Activated naive CD8-positive, alpha-beta T cell treated with anti-CD3 and anti-CD28 coated beads for 36 hours (primary cell): ENCODE results near the gene NPY5R. TPM values are rescaled to one million over a fixed set of nuclear protein-coding genes. Genes with fewer than 3 reads are reported as not detected.
A peak's percentile ranks its signal among the peaks of the same experiment; 100 is the strongest.

ENCODE experiments used
- DNase-seq: peaks from one replicate; pipeline ENCODE4 v3.0.0; 2021
- H3K27ac Mint-ChIP-seq: one replicate; pipeline ENCODE4 v1.8.0; 2022; ENCODE audit warnings: mild to moderate bottlenecking, moderate library complexity, mixed read lengths
- H3K27me3 Mint-ChIP-seq: one replicate; pipeline ENCODE4 v1.8.0; 2022; ENCODE audit warnings: mild to moderate bottlenecking, mixed read lengths
- H3K36me3 Mint-ChIP-seq: one replicate; pipeline ENCODE4 v1.8.0; 2021; ENCODE audit warnings: mild to moderate bottlenecking, mixed read lengths
- H3K4me1 Mint-ChIP-seq: one replicate; pipeline ENCODE4 v1.8.0; 2021; ENCODE audit warnings: mixed read lengths
- H3K4me3 Mint-ChIP-seq: one replicate; pipeline ENCODE4 v1.8.0; 2022; ENCODE audit warnings: mild to moderate bottlenecking, moderate library complexity, mixed read lengths
- H3K9me3 Mint-ChIP-seq: one replicate; pipeline ENCODE4 v1.8.0; 2022; ENCODE audit warnings: mixed read lengths
- total RNA-seq, 2 experiments: library from RNA; stranded (reverse); gene quantifications; one replicate each; pipeline ENCODE4 v1.2.3, GENCODE V29; 2021

Gene NPY5R
- total RNA-seq: not detected

DNA sequence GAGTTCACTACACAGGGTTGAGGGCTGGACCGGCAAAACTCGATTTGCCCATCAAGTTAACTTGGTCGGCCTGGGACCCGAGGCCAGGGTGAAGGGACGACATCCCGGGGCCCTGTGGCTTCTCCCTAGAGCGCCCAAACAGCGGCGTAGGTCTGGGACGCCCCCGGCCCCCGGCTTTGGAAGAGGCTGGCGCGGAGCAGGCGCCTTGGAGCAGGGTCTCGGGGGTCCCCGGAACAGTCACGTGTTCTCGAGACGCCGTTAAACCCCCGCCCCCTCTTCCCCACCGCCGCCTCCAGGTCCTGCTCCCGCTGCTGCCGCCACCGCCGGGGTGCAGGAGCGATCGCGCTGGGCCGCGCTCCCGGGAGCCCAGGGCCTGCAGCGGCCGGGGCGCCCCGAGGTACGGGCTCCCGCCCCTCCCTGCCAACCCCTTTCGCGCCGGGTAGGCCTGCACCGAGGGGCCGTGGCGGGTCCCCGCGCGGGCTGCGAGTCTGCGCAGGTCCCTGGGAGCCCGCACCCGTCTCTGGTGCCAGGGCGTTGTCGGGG is at the start of gene NPY5R:
TSS of gene NPY5R (plus strand) at position 289 of the 543 bp plus-strand sequence. CDS start 6,382 bp downstream, outside the sequence.
- Mint-ChIP-seq H3K27ac (no peak within 1 kb of the TSS), H3K36me3 (no peaks in the 10 kb centered on the region), H3K4me3 (no peak within 1 kb of the TSS), H3K9me3 (no peaks in the 10 kb centered on the region), H3K4me1 (peaks cover 4% of the 10 kb centered on the region), H3K27me3 (peaks cover 47% of the 10 kb centered on the region)
- no peak for DNase-seq

DNA sequence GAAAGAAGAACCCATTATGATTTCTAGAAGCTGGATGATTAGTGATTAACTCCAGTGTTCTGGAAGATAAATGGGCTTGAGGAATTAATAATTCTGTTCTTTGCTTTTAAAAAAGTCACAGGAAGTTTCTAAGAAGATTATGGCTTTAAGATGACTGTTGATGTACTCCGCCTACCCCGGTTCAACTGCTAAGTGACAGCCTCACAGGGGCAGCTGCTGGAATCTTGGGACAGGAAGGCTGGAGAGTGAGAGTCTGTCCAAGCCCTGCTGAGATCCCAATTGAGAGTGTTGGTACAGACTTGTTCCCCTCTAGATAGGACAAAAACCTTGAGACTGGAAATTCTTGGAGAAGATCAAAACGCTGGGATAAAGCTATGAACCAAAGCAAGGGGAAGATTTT is 48.6 kb upstream of the NPY5R start:
- H3K4me1 Mint-ChIP-seq: no peaks in the 10 kb centered on the region
- peaks cover 4% of the 10 kb centered on the region for H3K27me3 Mint-ChIP-seq
- H3K4me3 Mint-ChIP-seq: no peak overlapping the region
- no peaks in the 10 kb centered on the region for H3K9me3 Mint-ChIP-seq
- no peak overlapping the region for H3K27ac Mint-ChIP-seq
- DNase-seq: no peak
- no peaks in the 10 kb centered on the region for H3K36me3 Mint-ChIP-seq

DNA sequence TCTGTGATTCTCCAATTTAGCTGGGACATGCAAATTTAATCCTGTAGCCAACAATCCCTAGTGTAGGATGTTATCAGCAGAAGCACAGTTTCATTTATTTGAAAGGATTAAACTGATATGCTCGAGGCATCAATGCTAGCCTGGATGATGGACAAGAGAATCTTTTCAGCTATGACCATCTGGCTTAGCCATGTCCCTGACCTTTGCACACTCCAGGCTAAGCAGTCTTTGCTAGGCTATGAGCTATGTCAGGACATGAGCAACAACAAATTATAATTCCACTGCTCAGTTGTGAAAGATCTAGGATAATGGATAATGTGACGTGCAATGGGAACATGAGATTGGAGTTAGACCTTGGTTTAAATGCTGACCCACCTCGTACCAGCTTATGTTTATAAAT is 43.2 kb upstream of the NPY5R start:
- H3K9me3 Mint-ChIP-seq: no peaks in the 10 kb centered on the region
- peaks cover 8% of the 10 kb centered on the region for H3K27me3 Mint-ChIP-seq
- H3K4me1 Mint-ChIP-seq: no peaks in the 10 kb centered on the region
- no peak for DNase-seq
- H3K4me3 Mint-ChIP-seq: no peak overlapping the region
- no peak overlapping the region for H3K27ac Mint-ChIP-seq
- no peaks in the 10 kb centered on the region for H3K36me3 Mint-ChIP-seq

DNA sequence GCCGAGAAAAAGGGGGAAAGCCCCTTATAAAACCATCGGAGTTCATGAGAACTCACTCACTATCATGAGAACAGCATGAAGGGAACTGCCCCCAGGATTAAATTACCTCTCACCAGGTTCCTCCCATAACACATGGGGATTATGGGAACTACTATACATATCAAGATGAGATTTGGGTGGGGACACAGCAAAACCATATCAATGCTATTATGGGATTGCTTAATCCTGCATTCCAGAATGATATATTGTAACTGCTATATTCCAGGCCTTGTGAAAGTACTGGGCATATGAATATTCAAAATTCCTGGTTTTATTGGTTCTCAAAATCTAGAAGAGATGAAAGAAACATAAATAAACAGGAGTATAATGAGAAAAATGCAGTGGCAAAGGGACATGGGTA is 40.6 kb upstream of the NPY5R start:
- H3K27me3 Mint-ChIP-seq: peaks cover 12% of the 10 kb centered on the region
- DNase-seq: no peak
- H3K4me1 Mint-ChIP-seq: no peaks in the 10 kb centered on the region
- no peak overlapping the region for H3K27ac Mint-ChIP-seq
- no peaks in the 10 kb centered on the region for H3K9me3 Mint-ChIP-seq
- H3K36me3 Mint-ChIP-seq: no peaks in the 10 kb centered on the region
- H3K4me3 Mint-ChIP-seq: no peak overlapping the region

DNA sequence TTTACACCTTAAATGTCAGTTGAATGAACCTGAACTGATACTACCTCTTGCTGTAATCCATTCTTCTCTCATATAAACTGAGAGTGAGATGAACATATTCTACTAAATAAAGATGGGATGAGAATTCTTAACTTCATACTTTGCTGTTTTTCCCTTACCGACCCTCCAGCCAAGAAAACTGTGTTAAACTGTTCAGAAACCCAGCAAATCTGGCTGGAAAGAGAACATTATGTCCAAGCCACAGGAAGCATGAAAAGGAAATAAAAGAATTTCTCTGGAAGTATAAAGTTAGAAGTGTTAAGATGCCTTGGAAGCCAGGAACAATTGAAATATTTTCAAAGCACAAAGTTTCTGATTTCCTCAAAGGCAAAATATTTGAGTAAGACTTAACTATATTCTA is 34.2 kb upstream of the NPY5R start:
- peaks cover 2% of the 10 kb centered on the region for H3K9me3 Mint-ChIP-seq
- peaks cover 9% of the 10 kb centered on the region for H3K27me3 Mint-ChIP-seq
- DNase-seq: no peak
- no peak overlapping the region for H3K27ac Mint-ChIP-seq
- H3K4me1 Mint-ChIP-seq: no peaks in the 10 kb centered on the region
- no peak overlapping the region for H3K4me3 Mint-ChIP-seq
- H3K36me3 Mint-ChIP-seq: no peaks in the 10 kb centered on the region

DNA sequence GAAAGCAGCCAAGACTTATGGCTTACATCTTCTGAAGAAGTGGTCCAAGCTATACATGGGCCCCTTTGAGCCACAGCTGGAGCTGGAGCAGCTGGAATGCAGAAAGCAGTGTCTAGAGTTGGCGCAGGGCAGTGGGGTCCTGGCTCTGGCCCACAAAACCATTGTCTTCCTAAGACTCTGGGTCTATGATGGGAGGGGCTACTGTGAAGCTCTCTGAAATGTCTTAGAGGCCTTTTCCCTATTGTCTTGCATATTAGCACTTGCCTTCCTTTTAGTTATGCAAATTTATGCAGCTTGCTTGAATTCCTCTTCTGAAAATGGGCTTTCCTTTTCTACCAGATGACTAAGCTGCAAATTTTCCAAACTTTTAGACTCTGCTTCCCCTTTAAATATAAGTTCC is 26.6 kb upstream of the NPY5R start:
- H3K4me1 Mint-ChIP-seq: no peaks in the 10 kb centered on the region
- DNase-seq: no peak
- no peaks in the 10 kb centered on the region for H3K36me3 Mint-ChIP-seq
- no peak overlapping the region for H3K4me3 Mint-ChIP-seq
- no peak overlapping the region for H3K27ac Mint-ChIP-seq
- H3K9me3 Mint-ChIP-seq: peaks cover 30% of the 10 kb centered on the region
- H3K27me3 Mint-ChIP-seq: peaks cover 8% of the 10 kb centered on the region

DNA sequence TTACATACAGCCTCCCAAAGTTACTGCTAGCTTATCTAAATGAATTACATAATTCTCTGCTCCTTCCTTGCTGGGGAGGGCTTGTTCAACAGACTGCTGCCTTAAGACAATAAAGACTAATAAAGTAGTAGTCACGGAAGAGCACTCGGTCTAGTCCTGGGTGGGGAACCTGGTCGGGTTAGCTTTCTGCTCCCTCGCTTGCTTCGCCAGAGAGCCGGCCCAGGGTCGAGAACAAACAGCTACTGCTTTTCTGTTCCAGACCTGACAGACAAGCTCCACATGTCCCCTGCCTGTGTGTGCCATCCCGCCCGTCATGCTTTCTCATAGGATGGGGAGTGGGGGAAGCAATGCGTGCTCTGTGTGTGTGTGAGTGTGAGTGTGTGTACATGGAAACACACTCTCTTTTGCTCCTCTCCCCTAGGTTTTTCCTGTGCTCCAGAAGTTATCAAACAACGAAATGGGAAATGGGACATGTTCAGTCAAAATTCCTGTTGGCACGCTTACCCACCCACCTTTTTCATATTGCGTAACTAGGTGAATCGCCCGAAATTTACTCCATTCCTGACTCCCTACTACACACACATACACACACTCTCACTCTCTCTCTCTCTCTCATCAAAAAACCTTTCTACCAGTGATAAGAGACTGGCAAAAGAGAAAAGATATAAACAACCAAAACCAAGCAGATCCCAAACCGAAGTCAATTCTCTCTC is 12.6 kb upstream of the NPY5R start:
- peaks cover 53% of the 10 kb centered on the region for H3K27me3 Mint-ChIP-seq
- H3K36me3 Mint-ChIP-seq: no peaks in the 10 kb centered on the region
- H3K9me3 Mint-ChIP-seq: no peaks in the 10 kb centered on the region
- no peak for DNase-seq
- peak overlapping the region; percentile 16 for H3K4me3 Mint-ChIP-seq
- peaks cover 13% of the 10 kb centered on the region for H3K4me1 Mint-ChIP-seq
- no peak overlapping the region for H3K27ac Mint-ChIP-seq

DNA sequence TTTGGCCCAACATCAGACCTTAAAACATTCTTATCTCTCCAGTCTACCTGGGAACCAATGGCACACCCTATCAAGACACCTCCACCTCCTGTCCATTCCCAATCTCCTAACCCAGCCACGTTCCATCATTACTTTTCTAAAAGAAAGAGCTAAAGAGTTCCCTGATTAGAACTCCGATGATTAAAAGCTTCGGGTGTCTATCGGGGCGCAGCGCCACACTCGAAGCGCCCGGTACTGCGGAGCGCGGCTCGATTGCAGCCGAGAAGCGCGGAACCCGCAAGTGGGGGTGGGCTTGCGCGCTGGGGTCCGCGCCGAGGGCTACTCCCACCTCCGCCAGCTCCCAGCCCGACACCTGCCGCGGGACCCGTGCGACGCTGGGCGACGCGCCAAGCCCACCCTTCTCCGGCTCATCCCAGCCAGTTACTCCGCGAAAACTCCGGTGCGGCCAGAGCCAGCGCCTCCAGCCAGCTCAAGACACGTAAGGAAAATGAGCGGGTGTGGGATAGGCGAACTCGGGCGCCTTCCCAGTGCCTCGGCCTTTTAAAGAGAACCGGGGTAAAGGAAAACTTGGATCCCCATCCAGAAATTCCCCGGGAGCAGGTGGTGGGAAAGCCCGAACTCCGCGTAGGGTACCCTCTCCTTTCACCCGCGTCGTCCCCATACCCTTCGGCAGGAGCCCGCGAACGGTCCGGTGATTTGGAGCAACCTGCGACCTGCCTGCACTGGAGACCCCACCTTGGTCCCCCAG is 11.9 kb upstream of the NPY5R start:
- DNase-seq: no peak

DNA sequence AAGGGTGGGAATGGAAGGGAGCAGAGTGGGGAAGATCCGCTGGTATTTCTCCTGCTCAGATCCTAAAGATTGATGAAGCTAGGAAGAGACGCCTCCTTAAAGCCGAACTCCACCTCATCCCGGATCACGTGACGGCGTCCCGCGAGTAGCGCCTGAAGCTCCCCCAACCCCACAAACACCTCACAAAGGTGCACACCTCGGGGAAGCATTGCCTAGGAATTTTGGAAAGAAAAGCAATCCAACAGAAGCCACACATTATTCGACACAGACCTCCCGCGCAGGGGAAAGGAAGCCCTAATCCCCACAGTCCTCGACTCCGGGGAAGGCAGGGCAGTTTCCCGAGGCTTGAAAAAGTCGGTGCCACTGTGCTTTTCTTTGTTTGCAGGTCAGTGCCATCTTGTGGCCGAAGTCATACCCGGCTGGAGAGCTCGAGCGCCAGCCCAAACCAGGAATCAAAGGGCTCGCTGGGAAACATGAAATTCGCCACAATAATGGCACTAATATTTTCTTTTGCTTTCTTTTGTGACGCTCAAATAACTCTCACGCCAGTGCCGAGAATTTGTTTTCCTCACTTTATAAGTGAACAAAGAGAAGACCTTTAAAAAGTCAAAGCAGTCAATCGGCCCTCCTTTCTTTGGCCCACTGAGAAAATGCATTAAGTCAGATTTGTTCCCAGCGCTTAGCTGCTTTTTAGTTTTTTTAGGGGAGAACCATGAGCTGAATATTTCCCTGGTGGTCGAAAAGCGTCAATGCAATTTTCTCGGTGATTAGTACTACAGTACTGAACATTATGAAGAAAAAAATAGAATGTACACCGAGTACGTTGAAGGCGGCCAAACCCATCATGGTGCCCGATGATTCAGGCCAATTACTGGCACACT is 10.9 kb upstream of the NPY5R start, which contains the start of gene NPY1R:
TSS of gene NPY1R (minus strand) at position 71 of the 881 bp plus-strand sequence. CDS start 6,042 bp downstream, outside the sequence.
- peak; percentile 38 for DNase-seq
- Mint-ChIP-seq H3K4me3 (peak within 1 kb of the TSS; percentile 54), H3K27ac (no peak within 1 kb of the TSS), H3K27me3 (peaks cover 60% of the 10 kb centered on the region), H3K36me3 (no peaks in the 10 kb centered on the region), H3K4me1 (peaks cover 13% of the 10 kb centered on the region), H3K9me3 (no peaks in the 10 kb centered on the region)

More for the DNA sequence above, 11.9 kb upstream of the NPY5R start:
- Mint-ChIP-seq H3K36me3 (no peaks in the 10 kb centered on the region), H3K4me3 (peak overlapping the region; percentile 54), H3K27me3 (peaks cover 56% of the 10 kb centered on the region), H3K9me3 (no peaks in the 10 kb centered on the region), H3K4me1 (peaks cover 13% of the 10 kb centered on the region), H3K27ac (no peak overlapping the region)

DNA sequence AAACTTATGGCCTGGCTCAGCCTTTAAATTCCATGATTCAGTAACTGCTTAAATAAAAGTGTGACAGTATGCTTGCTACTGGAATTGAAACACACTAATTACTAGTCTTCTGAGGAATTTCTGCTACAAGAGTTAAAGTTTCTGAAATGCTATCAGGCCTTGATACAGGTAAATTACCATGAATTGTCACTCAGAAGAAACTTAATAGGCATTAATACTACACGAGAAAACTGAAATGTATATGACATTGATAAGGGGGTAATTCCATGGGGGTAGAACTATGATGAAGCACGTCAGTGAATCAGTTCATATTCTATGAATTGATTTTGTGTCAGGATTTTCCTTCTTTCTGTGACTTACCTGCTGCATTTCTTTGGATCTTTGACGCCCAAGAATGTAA is 8.3 kb upstream of the NPY5R start:
- DNase-seq: no peak
- no peak overlapping the region for H3K27ac Mint-ChIP-seq
- no peaks in the 10 kb centered on the region for H3K9me3 Mint-ChIP-seq
- no peak overlapping the region for H3K4me3 Mint-ChIP-seq
- H3K36me3 Mint-ChIP-seq: no peaks in the 10 kb centered on the region
- peaks cover 13% of the 10 kb centered on the region for H3K4me1 Mint-ChIP-seq
- peaks cover 55% of the 10 kb centered on the region for H3K27me3 Mint-ChIP-seq

DNA sequence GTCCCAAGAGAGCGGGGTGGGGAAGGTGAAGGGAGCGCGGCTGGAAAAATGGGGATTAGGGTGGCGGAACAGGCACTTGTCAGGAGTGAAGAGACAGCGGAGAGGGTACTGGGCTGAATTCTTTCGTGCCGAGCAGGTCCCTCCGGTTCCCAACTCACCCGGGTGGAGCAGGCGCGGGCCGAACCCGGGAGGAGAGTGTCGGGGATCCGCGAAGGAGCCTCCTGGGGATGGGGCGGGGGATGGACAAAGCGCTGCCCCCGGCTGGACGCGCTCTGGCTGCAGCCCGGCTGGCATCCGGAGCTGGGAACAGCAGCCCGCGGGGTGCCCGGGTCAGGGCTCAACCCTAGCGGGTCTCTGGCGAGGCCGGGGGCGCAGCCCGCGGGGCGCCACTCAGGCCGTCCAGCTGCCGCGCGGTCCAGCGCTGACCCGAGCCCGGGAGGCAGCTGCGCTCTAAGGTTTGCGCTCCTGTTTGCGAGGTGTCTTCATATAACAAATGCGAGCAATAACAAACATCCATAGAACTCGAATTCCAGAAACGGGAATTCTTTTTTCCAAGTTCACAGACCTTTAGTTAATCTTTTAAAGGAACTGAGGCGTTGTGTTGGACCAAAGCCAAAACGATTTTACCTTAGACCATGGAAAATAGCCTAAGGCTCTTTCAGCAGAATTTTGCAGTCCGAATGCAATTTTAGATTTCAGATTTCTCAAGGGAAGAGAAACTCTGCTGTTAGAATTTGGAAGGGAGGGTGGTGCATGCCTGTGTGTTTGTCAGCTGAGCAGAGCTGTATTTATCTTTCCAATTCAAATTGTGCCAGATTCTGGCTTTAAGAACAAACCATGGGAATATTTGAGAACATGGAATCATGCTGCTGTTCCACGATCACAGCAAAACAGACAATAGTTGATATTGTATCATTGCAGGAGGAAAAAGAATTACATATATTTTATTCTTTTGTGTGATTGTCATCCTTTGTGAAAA is 744 bp downstream of the NPY5R start:
- H3K36me3 Mint-ChIP-seq: no peaks in the 10 kb centered on the region
- peaks cover 4% of the 10 kb centered on the region for H3K4me1 Mint-ChIP-seq

DNA sequence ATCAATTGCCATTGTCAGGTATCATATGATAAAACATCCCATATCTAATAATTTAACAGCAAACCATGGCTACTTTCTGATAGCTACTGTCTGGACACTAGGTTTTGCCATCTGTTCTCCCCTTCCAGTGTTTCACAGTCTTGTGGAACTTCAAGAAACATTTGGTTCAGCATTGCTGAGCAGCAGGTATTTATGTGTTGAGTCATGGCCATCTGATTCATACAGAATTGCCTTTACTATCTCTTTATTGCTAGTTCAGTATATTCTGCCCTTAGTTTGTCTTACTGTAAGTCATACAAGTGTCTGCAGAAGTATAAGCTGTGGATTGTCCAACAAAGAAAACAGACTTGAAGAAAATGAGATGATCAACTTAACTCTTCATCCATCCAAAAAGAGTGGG is 7.0 kb downstream of the NPY5R start:
- Mint-ChIP-seq H3K27ac (no peak overlapping the region), H3K4me1 (no peaks in the 10 kb centered on the region), H3K4me3 (no peak overlapping the region)

More for the DNA sequence above, 744 bp downstream of the NPY5R start:
- no peak overlapping the region for H3K4me3 Mint-ChIP-seq
- no peak for DNase-seq
- H3K27ac Mint-ChIP-seq: no peak overlapping the region
- no peaks in the 10 kb centered on the region for H3K9me3 Mint-ChIP-seq
- H3K27me3 Mint-ChIP-seq: peaks cover 50% of the 10 kb centered on the region

DNA sequence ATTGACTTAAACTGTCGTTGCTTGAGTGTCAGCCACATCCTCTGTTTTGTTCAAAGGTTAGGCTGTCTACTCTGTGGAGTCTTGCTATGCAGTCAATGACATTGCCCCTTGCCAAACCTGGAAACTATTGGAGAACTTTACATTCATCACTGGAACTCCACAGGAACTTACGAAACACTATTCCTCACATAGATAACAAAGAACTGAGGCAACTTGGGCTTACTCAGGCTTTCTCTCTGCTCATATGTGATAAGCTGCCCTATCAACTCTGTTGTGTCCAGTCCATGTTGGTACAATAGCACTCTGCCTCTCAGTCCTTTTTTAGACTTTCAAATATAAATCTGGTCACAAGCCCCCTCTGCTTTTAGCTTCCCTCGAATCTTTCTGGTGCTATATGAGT is 9.4 kb downstream of the NPY5R start:
- H3K9me3 Mint-ChIP-seq: no peaks in the 10 kb centered on the region
- no peak overlapping the region for H3K27ac Mint-ChIP-seq
- H3K36me3 Mint-ChIP-seq: no peaks in the 10 kb centered on the region
- DNase-seq: no peak
- peaks cover 10% of the 10 kb centered on the region for H3K27me3 Mint-ChIP-seq
- H3K4me3 Mint-ChIP-seq: no peak overlapping the region
- H3K4me1 Mint-ChIP-seq: no peaks in the 10 kb centered on the region

More for the DNA sequence above, 7.0 kb downstream of the NPY5R start:
- Mint-ChIP-seq H3K36me3 (no peaks in the 10 kb centered on the region), H3K9me3 (no peaks in the 10 kb centered on the region), H3K27me3 (peaks cover 21% of the 10 kb centered on the region)
- no peak for DNase-seq

DNA sequence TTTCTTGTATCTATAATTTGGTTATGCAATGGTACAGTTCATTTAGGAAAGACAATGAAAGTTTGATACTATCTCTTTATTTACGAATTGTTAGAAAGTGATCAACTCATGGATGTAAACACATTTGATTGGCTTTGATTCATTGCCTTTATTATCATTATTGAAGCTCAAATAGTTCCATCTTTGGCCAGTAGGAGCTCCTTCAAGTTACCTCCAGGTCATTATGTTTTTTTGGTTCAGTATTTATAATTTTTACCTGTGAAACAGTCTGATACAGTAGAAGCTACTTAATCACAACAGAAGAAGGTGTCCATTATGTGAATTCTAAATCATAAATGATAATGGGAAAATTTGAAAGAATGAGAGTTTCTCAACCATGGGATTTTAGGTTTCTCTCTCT is 12.4 kb downstream of the NPY5R start:
- no peak overlapping the region for H3K27ac Mint-ChIP-seq
- H3K4me3 Mint-ChIP-seq: no peak overlapping the region
- H3K27me3 Mint-ChIP-seq: peaks cover 10% of the 10 kb centered on the region
- no peaks in the 10 kb centered on the region for H3K9me3 Mint-ChIP-seq
- DNase-seq: no peak
- H3K36me3 Mint-ChIP-seq: no peaks in the 10 kb centered on the region
- no peaks in the 10 kb centered on the region for H3K4me1 Mint-ChIP-seq
